ENCODE results near the gene ASB7. TPM values are rescaled to one million over a fixed set of nuclear protein-coding genes. Genes with fewer than 3 reads are reported as not detected.

ASB7 gene
- total RNA-seq, 1 experiment from 2014 or later, result 14.5 TPM

- CTCF ChIA-PET, result no interaction called here
- no peak overlapping the region for H3K27ac ChIP-seq (ENCODE audit: low read depth, low read length, poor library complexity, severe bottlenecking)
- POLR2A ChIA-PET (ENCODE audit: low non-redundant PET), result no interaction called here
These were observed 66.0 kb downstream of the ASB7 start for GRCh38 chr15:100668348-100668745.

GRCh38 chr15:100669260-100669659 is 66.9 kb downstream of the ASB7 start:
- ChIA-PET POLR2A (ENCODE audit: low non-redundant PET) (no interaction called here), CTCF (no interaction called here)
- TF ChIP-seq EZH2 (IDR thresholded peaks at IDR 0.05; ENCODE audit: borderline replicate concordance, low read depth, low read length, poor library complexity, severe bottlenecking), result no peak
- no peak for TF ChIP-seq CTCF (conservative IDR thresholded peaks at IDR 0.05; ENCODE audit: low read depth, low read length)

More at GRCh38 chr15:100668348-100668745, 66.0 kb downstream of the ASB7 start:
- DNase-seq (ENCODE audit: low spot score), result no peak
- no peaks in the 10 kb centered on the region for H3K9me3 ChIP-seq (ENCODE audit: low read depth, low read length, poor library complexity, severe bottlenecking)
- TF ChIP-seq CTCF (conservative IDR thresholded peaks at IDR 0.05; ENCODE audit: low read depth, low read length) (no peak), EZH2 (IDR thresholded peaks at IDR 0.05; ENCODE audit: borderline replicate concordance, low read depth, low read length, poor library complexity, severe bottlenecking) (no peak)
- H3K4me3 ChIP-seq (ENCODE audit: low read depth, low read length, poor library complexity, severe bottlenecking), result no peak overlapping the region
- H3K36me3 ChIP-seq (ENCODE audit: insufficient read depth, low read length, poor library complexity, severe bottlenecking), result no peaks in the 10 kb centered on the region
- intact Hi-C loops (cut with micrococcal nuclease; ENCODE audit: unreplicated experiment), result loop anchor here (10.0 kb wide), 1 partner anchor 336 kb away; no protein-coding TSS in a partner anchor
- H3K4me1 ChIP-seq (ENCODE audit: insufficient read depth, low read length, poor library complexity, severe bottlenecking), result peaks cover 6% of the 10 kb centered on the region
- H3K27me3 ChIP-seq (replicated peaks; ENCODE audit: insufficient read depth, low read depth, low read length, poor library complexity), result no peaks in the 10 kb centered on the region
- BruUV-seq (replicated peaks), result no TSS peak

DNA sequence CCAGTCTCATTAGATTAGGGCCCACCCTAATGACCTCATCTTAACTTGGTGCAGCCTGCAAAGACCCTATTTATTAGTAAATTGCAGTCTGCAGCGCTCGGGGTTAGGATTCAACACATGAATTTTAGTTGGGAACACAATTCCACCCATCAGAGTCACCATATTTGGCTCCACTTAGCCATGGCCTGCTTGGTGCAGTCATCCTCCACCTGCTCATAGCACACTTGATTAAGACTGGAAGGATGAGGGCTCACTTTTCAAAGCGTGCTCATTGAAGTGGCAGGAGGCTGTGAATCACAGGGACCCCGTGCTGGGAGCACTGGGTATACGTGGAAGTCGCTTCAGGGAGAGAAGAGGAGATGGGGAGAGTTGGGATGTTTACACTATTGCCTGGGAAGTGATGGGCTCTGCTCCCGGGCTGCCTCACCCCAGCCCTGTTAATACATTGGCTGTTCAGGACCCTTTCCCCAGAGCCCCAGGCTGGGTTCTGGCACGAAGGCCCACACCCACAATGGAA is 68.2 kb downstream of the ASB7 start:
- CTCF ChIA-PET, result no interaction called here
- H3K4me3 ChIP-seq (ENCODE audit: low read depth, low read length, poor library complexity, severe bottlenecking), result no peak overlapping the region
- intact Hi-C loops (cut with micrococcal nuclease; ENCODE audit: unreplicated experiment), result loop anchor here (2.0 kb wide), 1 partner anchor 202 kb away; no protein-coding TSS in a partner anchor
- no peaks in the 10 kb centered on the region for H3K4me1 ChIP-seq (ENCODE audit: insufficient read depth, low read length, poor library complexity, severe bottlenecking)
- H3K27me3 ChIP-seq (replicated peaks; ENCODE audit: insufficient read depth, low read depth, low read length, poor library complexity), result no peaks in the 10 kb centered on the region
- no TSS peak for BruUV-seq (replicated peaks)
- DNase-seq (ENCODE audit: low spot score), result no peak
- H3K27ac ChIP-seq (ENCODE audit: low read depth, low read length, poor library complexity, severe bottlenecking), result no peak overlapping the region
- POLR2A ChIA-PET (ENCODE audit: low non-redundant PET), result no interaction called here
- H3K9me3 ChIP-seq (ENCODE audit: low read depth, low read length, poor library complexity, severe bottlenecking), result no peaks in the 10 kb centered on the region
- TF ChIP-seq CTCF (conservative IDR thresholded peaks at IDR 0.05; ENCODE audit: low read depth, low read length) (no peak), EZH2 (IDR thresholded peaks at IDR 0.05; ENCODE audit: borderline replicate concordance, low read depth, low read length, poor library complexity, severe bottlenecking) (no peak)
- no peaks in the 10 kb centered on the region for H3K36me3 ChIP-seq (ENCODE audit: insufficient read depth, low read length, poor library complexity, severe bottlenecking)

More at GRCh38 chr15:100669260-100669659, 66.9 kb downstream of the ASB7 start:
- no peaks in the 10 kb centered on the region for H3K4me1 ChIP-seq (ENCODE audit: insufficient read depth, low read length, poor library complexity, severe bottlenecking)
- intact Hi-C loops (cut with micrococcal nuclease; ENCODE audit: unreplicated experiment), result loop anchor here (10.0 kb wide), 1 partner anchor 336 kb away; no protein-coding TSS in a partner anchor
- no peaks in the 10 kb centered on the region for H3K27me3 ChIP-seq (replicated peaks; ENCODE audit: insufficient read depth, low read depth, low read length, poor library complexity)
- no peak for DNase-seq (ENCODE audit: low spot score)
- no peaks in the 10 kb centered on the region for H3K36me3 ChIP-seq (ENCODE audit: insufficient read depth, low read length, poor library complexity, severe bottlenecking)
- BruUV-seq (replicated peaks), result no TSS peak
- H3K27ac ChIP-seq (ENCODE audit: low read depth, low read length, poor library complexity, severe bottlenecking), result no peak overlapping the region
- H3K9me3 ChIP-seq (ENCODE audit: low read depth, low read length, poor library complexity, severe bottlenecking), result no peaks in the 10 kb centered on the region
- H3K4me3 ChIP-seq (ENCODE audit: low read depth, low read length, poor library complexity, severe bottlenecking), result no peak overlapping the region

All from A673 (cell line).